Activated T-helper 1 cell treated with anti-CD3 and anti-CD28 coated beads, Interleukin-12 subunit alpha, Interleukin-12 subunit beta, Interleukin-2, Interleukin-4 antibody, amounts not matched to agents 30 ng/mL and 10 ng/mL and 1 ng/mL, durations not matched to agents 14 hours and 24 hours and 36 hours (primary cell): ENCODE measurements around the gene IQSEC1. TPM values are rescaled to one million over a fixed set of nuclear protein-coding genes. Genes with fewer than 3 reads are reported as not detected.

Experiments
- DNase-seq: peaks from one replicate; pipeline ENCODE4 v3.0.0; 2021; ENCODE audit warnings: low spot score
- H3K27ac Mint-ChIP-seq: one replicate; pipeline ENCODE4 v1.8.0; 2021; ENCODE audit warnings: mild to moderate bottlenecking, mixed read lengths
- H3K27me3 Mint-ChIP-seq: one replicate; pipeline ENCODE4 v1.8.0; 2022; ENCODE audit warnings: mild to moderate bottlenecking, moderate library complexity, mixed read lengths; ENCODE audit not compliant: insufficient read depth
- H3K36me3 Mint-ChIP-seq: one replicate; pipeline ENCODE4 v1.8.0; 2021; ENCODE audit warnings: low read depth, mixed read lengths
- H3K4me1 Mint-ChIP-seq: one replicate; pipeline ENCODE4 v1.8.0; 2021; ENCODE audit warnings: low read depth, mixed read lengths
- H3K4me3 Mint-ChIP-seq: one replicate; pipeline ENCODE4 v1.8.0; 2021; ENCODE audit warnings: mild to moderate bottlenecking, moderate library complexity, mixed read lengths
- H3K9me3 Mint-ChIP-seq: one replicate; pipeline ENCODE4 v1.8.0; 2021; ENCODE audit warnings: mixed read lengths
- intact Hi-C: fragments of 100-400 bp; cut with micrococcal nuclease; formaldehyde crosslinking; loops from one replicate; pipeline ENCODE4 v1.15.1; 2024
- total RNA-seq: library from RNA; stranded (reverse); gene quantifications from 2 replicates; pipeline ENCODE4 v1.2.3, GENCODE V29; 2022

IQSEC1 gene
- total RNA-seq, 1 donor from 2014 or later = 31.4 TPM

DNA sequence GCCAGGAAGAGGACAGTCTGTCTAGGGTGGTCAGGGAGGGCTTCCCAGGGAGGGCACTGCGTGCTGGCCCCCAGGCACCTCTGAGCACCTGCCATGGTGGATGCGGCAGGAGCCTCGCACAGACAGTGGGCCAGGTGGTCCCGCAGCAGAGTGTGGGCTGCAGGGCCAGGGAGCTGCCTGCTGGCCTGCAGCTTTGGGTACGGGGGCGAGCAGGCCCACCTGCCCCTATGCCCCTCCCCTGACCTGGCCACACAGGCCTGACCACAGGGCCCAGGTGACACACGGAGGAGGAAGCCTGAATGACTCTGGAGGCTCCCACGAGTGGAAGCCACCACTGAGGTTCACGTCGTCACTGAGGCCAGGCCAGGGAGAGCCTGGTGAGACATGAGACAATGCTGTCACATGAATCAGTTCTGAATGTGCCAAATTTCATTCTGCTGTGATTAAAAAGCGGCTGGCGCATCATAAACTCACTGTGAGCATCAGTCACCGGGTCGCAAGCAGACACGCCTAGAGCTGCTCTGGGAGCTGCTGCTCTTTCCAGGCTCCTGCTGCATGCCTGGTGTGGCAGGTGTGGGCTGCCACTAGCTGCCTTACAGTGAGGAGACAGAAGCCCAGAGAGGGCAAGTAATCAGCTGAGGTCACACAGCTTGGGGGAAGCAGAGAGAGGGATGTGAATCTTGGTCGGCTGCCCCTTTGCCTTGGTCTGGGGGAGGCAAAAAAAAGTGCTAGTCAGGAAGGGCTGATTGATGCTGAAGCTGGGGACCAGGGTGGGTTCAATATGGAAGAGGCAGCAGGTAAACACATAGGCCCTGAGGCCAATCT is 39.5 kb upstream of the IQSEC1 start:
- Mint-ChIP-seq H3K9me3 (no peaks in the 10 kb centered on the region), H3K27me3 (peaks cover 4% of the 10 kb centered on the region), H3K36me3 (no peaks in the 10 kb centered on the region), H3K4me3 (no peak overlapping the region), H3K27ac (no peak overlapping the region), H3K4me1 (peaks cover 7% of the 10 kb centered on the region)
- DNase-seq = no peak
- intact Hi-C loops = no loop called here

- H3K4me3 Mint-ChIP-seq = no peak overlapping the region
- H3K27me3 Mint-ChIP-seq = peaks cover 4% of the 10 kb centered on the region
- no peak overlapping the region for H3K27ac Mint-ChIP-seq
- DNase-seq = no peak
- no peaks in the 10 kb centered on the region for H3K36me3 Mint-ChIP-seq
- H3K9me3 Mint-ChIP-seq = no peaks in the 10 kb centered on the region
- H3K4me1 Mint-ChIP-seq = peaks cover 7% of the 10 kb centered on the region
- intact Hi-C loops = no loop called here
Observed at GRCh38 chr3:13111873-13112520, 38.8 kb upstream of the IQSEC1 start.

DNA sequence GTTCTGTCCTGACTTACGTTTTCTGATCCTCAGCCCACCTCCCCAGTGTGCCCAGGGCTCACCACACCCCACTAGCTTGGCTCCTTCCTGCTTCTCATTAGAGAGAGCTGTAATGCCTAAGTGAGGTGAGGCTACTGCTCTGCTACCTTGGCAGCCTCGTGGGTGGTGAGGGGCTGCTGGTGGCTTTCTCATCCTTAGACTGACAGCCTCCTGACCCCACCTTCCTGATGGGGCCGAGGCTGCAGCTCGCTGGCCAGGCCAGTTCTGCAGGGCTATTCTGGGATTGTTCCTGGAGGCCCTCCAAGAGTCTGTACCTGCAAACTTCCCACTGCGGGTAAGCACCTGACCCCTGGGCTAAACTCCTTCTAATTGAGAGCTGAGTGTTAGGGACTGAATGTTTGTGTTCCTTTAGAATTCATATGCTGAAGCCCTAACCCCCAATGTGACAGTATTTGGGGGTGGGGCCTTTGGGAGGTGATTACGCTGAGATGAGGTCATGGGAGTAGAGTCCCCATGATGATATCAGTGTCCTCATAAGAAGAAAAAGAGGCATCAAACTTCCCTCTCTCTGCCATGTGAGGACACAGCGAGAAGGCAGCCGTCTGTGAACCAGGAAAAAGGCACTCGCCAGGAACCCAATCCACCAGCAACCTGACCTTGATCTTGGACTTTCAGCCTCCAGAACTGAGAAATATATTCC is 38.1 kb upstream of the IQSEC1 start:
- DNase-seq = no peak
- intact Hi-C loops = no loop called here
- no peak overlapping the region for H3K27ac Mint-ChIP-seq
- peaks cover 7% of the 10 kb centered on the region for H3K4me1 Mint-ChIP-seq
- H3K36me3 Mint-ChIP-seq = no peaks in the 10 kb centered on the region
- no peaks in the 10 kb centered on the region for H3K9me3 Mint-ChIP-seq
- H3K27me3 Mint-ChIP-seq = peaks cover 4% of the 10 kb centered on the region
- H3K4me3 Mint-ChIP-seq = no peak overlapping the region

DNA sequence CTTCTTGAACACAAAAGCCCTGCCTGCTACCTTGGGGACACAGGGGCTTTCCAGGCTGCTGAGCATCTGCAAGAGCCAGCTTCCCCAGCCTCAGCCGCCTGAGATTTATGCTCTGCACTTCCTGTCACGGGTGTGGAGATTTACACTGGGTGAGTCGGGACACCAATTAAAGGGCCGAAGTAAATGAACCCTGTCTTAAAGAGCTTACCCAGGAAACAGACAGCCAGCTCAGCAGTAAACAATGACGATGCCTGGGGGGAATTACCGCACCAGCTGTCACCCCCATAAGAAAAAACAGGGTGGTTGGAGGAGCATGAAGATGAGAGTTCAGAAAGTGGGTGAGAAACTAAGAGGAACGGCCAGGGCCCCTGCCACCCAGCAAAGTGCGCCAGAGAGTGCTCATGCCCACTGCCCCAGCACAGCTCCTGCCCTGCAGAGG is 37.5 kb upstream of the IQSEC1 start:
- intact Hi-C loops = no loop called here
- peaks cover 4% of the 10 kb centered on the region for H3K27me3 Mint-ChIP-seq
- no peak overlapping the region for H3K27ac Mint-ChIP-seq
- H3K36me3 Mint-ChIP-seq = no peaks in the 10 kb centered on the region
- peaks cover 7% of the 10 kb centered on the region for H3K4me1 Mint-ChIP-seq
- H3K9me3 Mint-ChIP-seq = no peaks in the 10 kb centered on the region
- no peak overlapping the region for H3K4me3 Mint-ChIP-seq
- DNase-seq = peak; percentile 15

DNA sequence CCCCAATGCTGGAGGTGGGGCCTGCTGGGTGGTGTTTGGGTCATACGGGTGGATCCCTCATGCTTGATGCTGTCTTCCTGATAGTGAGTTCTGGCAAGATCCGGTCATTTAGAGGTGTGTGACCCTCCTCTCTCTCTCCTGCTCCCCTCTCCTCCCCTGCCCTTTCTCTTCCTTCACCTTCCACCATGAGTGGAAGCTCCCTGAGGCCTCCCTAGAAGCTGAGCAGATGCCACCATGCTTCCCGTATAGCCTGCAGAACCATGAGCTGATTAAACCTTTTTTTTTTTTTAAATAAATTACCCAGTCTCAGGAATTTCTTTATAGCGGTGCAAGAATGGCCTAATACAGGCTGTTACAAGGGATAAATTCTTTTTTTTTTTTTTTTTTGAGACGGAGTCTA is 36.3 kb upstream of the IQSEC1 start:
- H3K4me1 Mint-ChIP-seq = peaks cover 7% of the 10 kb centered on the region
- H3K27me3 Mint-ChIP-seq = no peaks in the 10 kb centered on the region
- intact Hi-C loops = no loop called here
- no peaks in the 10 kb centered on the region for H3K36me3 Mint-ChIP-seq
- H3K9me3 Mint-ChIP-seq = no peaks in the 10 kb centered on the region
- H3K4me3 Mint-ChIP-seq = no peak overlapping the region
- no peak overlapping the region for H3K27ac Mint-ChIP-seq
- DNase-seq = no peak

DNA sequence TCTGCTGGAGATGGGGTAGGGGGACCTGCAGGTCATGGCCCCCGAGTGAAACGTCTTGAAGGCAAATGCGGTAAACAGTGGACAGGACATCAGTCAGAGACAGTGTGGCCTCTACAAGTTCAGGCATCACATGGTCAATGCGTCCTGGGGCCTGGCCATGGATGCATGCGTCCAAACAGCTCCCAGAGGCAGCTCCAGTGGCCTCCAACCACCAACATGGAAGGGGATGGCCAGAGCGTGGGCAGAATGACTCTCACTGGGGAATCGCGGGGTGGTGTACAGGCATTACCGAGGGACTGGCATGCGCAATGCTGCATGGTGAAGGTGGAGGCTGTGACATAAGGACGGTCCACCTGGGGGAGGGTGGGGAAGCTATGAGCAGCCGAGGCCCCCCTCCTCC is 35.6 kb upstream of the IQSEC1 start:
- Mint-ChIP-seq H3K4me3 (no peak overlapping the region), H3K27me3 (no peaks in the 10 kb centered on the region), H3K4me1 (peaks cover 7% of the 10 kb centered on the region), H3K9me3 (no peaks in the 10 kb centered on the region), H3K36me3 (no peaks in the 10 kb centered on the region), H3K27ac (no peak overlapping the region)
- DNase-seq = no peak
- intact Hi-C loops = no loop called here

GRCh38 chr3:13107661-13108060 is 34.4 kb upstream of the IQSEC1 start:
- Mint-ChIP-seq H3K27ac (no peak overlapping the region), H3K27me3 (no peaks in the 10 kb centered on the region), H3K4me3 (no peak overlapping the region), H3K4me1 (peaks cover 7% of the 10 kb centered on the region), H3K9me3 (no peaks in the 10 kb centered on the region), H3K36me3 (no peaks in the 10 kb centered on the region)
- intact Hi-C loops = no loop called here
- DNase-seq = no peak

DNA sequence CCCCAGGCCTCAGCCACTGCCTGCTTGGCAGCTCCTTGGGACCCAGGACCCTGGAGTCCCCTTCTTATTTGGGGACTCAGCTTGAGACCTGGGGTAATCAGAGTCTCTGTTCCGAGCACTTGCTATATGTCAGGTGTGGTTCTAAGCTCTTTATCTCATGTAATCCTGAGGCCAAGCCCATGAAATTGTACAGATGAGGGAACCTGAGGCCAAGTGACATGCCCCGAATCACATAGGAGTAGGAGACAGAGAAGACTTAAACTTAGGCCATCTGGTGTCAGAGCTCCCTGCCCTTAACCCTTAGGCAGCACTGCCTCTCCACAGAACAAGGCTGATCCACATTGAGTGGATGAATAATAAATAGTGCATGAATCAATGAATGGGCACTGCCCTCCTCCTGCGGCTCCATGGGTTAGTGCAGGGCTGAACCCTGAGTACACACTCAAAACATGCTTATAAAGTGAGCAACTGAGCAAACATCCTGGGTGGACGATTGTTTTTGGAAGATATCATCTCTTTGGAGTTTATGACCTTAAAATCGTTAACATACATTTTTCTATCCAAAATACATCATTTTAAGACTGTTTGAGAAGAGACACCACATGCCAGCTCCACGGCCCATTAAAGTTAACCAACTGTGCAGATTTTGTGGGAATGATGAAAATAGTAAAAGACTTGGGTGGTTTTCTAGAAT is 33.2 kb upstream of the IQSEC1 start:
- H3K27ac Mint-ChIP-seq = no peak overlapping the region
- no peaks in the 10 kb centered on the region for H3K36me3 Mint-ChIP-seq
- no peak overlapping the region for H3K4me3 Mint-ChIP-seq
- H3K4me1 Mint-ChIP-seq = peaks cover 7% of the 10 kb centered on the region
- H3K9me3 Mint-ChIP-seq = no peaks in the 10 kb centered on the region
- DNase-seq = no peak
- no peaks in the 10 kb centered on the region for H3K27me3 Mint-ChIP-seq
- intact Hi-C loops = no loop called here

GRCh38 chr3:13105896-13106250 is 32.6 kb upstream of the IQSEC1 start:
- Mint-ChIP-seq H3K9me3 (no peaks in the 10 kb centered on the region), H3K4me1 (peaks cover 6% of the 10 kb centered on the region), H3K27me3 (no peaks in the 10 kb centered on the region), H3K36me3 (no peaks in the 10 kb centered on the region), H3K27ac (no peak overlapping the region), H3K4me3 (no peak overlapping the region)
- DNase-seq = no peak
- intact Hi-C loops = no loop called here

DNA sequence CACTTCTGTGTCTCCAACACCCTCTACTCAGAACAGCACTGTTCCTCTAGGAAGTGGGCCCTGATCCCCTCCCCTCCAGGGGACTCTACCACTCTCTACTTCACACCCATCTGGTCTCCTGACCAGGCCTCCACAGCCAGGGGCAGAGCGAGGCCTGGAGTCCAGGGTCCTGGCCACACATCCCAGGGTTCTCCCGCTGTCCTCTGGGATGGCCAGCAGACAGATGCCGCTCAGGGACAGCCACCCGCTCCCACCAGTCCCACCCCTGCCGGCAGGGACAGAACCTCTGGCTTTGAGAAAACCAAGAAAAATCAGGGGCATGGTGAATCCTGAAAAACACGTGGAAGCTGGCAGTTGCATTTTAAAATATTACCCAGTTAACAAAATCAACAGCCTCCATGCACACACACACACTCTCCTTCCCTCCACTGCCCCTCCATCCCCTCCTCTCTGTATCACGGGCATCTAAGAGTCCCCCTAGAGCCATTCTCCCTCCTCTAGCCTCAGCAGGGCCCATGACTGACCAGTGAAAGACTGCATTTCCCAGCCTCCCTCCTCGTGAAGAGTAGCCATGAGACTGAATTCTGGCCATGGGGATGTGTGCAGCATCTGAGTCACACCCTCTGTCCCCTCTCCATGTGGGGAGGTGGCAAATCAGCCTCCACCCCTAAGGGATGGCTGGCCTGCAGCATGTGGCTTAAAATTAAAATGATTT is 32.1 kb upstream of the IQSEC1 start:
- H3K27me3 Mint-ChIP-seq = no peaks in the 10 kb centered on the region
- DNase-seq = no peak
- no peak overlapping the region for H3K27ac Mint-ChIP-seq
- peaks cover under 1% of the 10 kb centered on the region for H3K4me1 Mint-ChIP-seq
- no peak overlapping the region for H3K4me3 Mint-ChIP-seq
- intact Hi-C loops = no loop called here
- H3K9me3 Mint-ChIP-seq = no peaks in the 10 kb centered on the region
- no peaks in the 10 kb centered on the region for H3K36me3 Mint-ChIP-seq

GRCh38 chr3:13104511-13104910 is 31.3 kb upstream of the IQSEC1 start:
- H3K27ac Mint-ChIP-seq = no peak overlapping the region
- no peak overlapping the region for H3K4me3 Mint-ChIP-seq
- peaks cover 3% of the 10 kb centered on the region for H3K27me3 Mint-ChIP-seq
- intact Hi-C loops = no loop called here
- no peaks in the 10 kb centered on the region for H3K36me3 Mint-ChIP-seq
- DNase-seq = no peak
- no peaks in the 10 kb centered on the region for H3K9me3 Mint-ChIP-seq
- H3K4me1 Mint-ChIP-seq = no peaks in the 10 kb centered on the region

GRCh38 chr3:13103416-13104058 is 30.3 kb upstream of the IQSEC1 start:
- Mint-ChIP-seq H3K9me3 (no peaks in the 10 kb centered on the region), H3K27me3 (peaks cover 3% of the 10 kb centered on the region), H3K4me1 (peaks cover 1% of the 10 kb centered on the region), H3K36me3 (no peaks in the 10 kb centered on the region), H3K27ac (no peak overlapping the region), H3K4me3 (no peak overlapping the region)
- no peak for DNase-seq
- intact Hi-C loops = no loop called here
